GM23338 (cell line): Measurements from ENCODE around the gene SPOUT1.

Experiments
- JUNB ChIP-seq: IDR thresholded peaks from one replicate; pipeline ENCODE4 v1.6.1; 2016; ENCODE audit warnings: antibody characterized with exemption; ENCODE audit not compliant: unreplicated experiment
- POLR2AphosphoS5 ChIP-seq: IDR thresholded peaks from 2 replicates; pipeline ENCODE4 v1.6.1; 2016; ENCODE audit warnings: antibody characterized with exemption, low read depth
- REST ChIP-seq: IDR thresholded peaks from one replicate; pipeline ENCODE4 v1.6.1; 2018; ENCODE audit warnings: antibody characterized with exemption; ENCODE audit not compliant: unreplicated experiment
- TF ChIP-seq, protein P1 (sequence below), 2 experiments: fragments of 200-600 bp in 1 of 2; sonication (generic) in 1 of 2; conservative IDR thresholded peaks; 2 replicates each; pipeline versions ENCODE4 v1.5.1 to v1.6.1; 2016 to 2017; ENCODE audit warnings: antibody characterized with exemption in 2 of 2, low read depth in 2 of 2, mild to moderate bottlenecking in 2 of 2, moderate library complexity in 1 of 2

GRCh38 chr9:128787659-128788058 lies 41.9 kb downstream of the SPOUT1 start:
- TF ChIP-seq, protein P1, sequence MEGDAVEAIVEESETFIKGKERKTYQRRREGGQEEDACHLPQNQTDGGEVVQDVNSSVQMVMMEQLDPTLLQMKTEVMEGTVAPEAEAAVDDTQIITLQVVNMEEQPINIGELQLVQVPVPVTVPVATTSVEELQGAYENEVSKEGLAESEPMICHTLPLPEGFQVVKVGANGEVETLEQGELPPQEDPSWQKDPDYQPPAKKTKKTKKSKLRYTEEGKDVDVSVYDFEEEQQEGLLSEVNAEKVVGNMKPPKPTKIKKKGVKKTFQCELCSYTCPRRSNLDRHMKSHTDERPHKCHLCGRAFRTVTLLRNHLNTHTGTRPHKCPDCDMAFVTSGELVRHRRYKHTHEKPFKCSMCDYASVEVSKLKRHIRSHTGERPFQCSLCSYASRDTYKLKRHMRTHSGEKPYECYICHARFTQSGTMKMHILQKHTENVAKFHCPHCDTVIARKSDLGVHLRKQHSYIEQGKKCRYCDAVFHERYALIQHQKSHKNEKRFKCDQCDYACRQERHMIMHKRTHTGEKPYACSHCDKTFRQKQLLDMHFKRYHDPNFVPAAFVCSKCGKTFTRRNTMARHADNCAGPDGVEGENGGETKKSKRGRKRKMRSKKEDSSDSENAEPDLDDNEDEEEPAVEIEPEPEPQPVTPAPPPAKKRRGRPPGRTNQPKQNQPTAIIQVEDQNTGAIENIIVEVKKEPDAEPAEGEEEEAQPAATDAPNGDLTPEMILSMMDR (conservative IDR thresholded peaks at IDR 0.05; ENCODE audit: low read depth in 2 of 2), result no peak
- no peak for TF ChIP-seq REST
- no peak for TF ChIP-seq POLR2AphosphoS5
- TF ChIP-seq JUNB, result no peak
